ENCODE data around the gene SMTNL2.
"Not testable (repeated sequence)": the region's sequence is repeated elsewhere in the genome, so short reads cannot be mapped to it uniquely, and the experiment has no call there.

Gene SMTNL2

GRCh38 chr17:4639301-4640059 is 55.2 kb downstream of the SMTNL2 start:
- DNase-seq = peak; percentile 8 to 31

- DNase-seq = not testable (repeated sequence)
Measured at GRCh38 chr17:4640569-4641188, 56.4 kb downstream of the SMTNL2 start.

- no peak for DNase-seq
Measured at GRCh38 chr17:4641297-4642195, 57.2 kb downstream of the SMTNL2 start, which contains the start of gene ALOX15. TSS of gene ALOX15 (minus strand) at chr17:4641678. CDS start at chr17:4641651, 27 bp downstream.

GRCh38 chr17:4642286-4642685 is 58.0 kb downstream of the SMTNL2 start:
- DNase-seq = no peak

- DNase-seq = no peak
Measured at GRCh38 chr17:4643676-4644075, 59.3 kb downstream of the SMTNL2 start.

GRCh38 chr17:4645642-4646041 is 61.3 kb downstream of the SMTNL2 start:
- DNase-seq = no peak

- DNase-seq = no peak
Measured at GRCh38 chr17:4648741-4649140, 64.4 kb downstream of the SMTNL2 start.

- no peak for DNase-seq
Measured at GRCh38 chr17:4652997-4653396, 68.7 kb downstream of the SMTNL2 start.

GRCh38 chr17:4655933-4656332 is 71.6 kb downstream of the SMTNL2 start:
- DNase-seq = not testable (repeated sequence)

GRCh38 chr17:4657678-4658077 is 73.3 kb downstream of the SMTNL2 start:
- DNase-seq = no peak
